Endothelial cell of umbilical vein (primary cell): ENCODE measurements around the gene SLC9A9.

Experiments
- EZH2 ChIP-seq: IDR thresholded peaks from 2 replicates; pipeline ENCODE4 v1.6.1; 2012; ENCODE audit warnings: borderline replicate concordance, low read depth, mild to moderate bottlenecking, moderate library complexity, low read length, inconsistent platforms; ENCODE audit not compliant: severe bottlenecking
- GATA2 ChIP-seq: IDR thresholded peaks from 2 replicates; pipeline ENCODE4 v1.7.0; 2011; ENCODE audit warnings: low read depth, mild to moderate bottlenecking, moderate library complexity, mixed read lengths, low read length; ENCODE audit not compliant: insufficient read length, insufficient read depth
- MAX ChIP-seq: IDR thresholded peaks from 2 replicates; pipeline ENCODE4 v1.6.1; 2011; ENCODE audit not compliant: insufficient read depth, insufficient read length
- MYC ChIP-seq: IDR thresholded peaks from one replicate; pipeline ENCODE4 v1.6.1; 2011; ENCODE audit warnings: mild to moderate bottlenecking, low read depth, low read length
- POLR2A ChIP-seq: IDR thresholded peaks from 2 replicates; pipeline ENCODE4 v1.6.1; 2012; ENCODE audit warnings: low read depth, mild to moderate bottlenecking, control low read depth, low read length
- POLR2AphosphoS5 ChIP-seq: IDR thresholded peaks from 2 replicates; pipeline ENCODE4 v1.6.1; 2012; ENCODE audit warnings: low read depth, mild to moderate bottlenecking, control low read depth, low read length, moderate library complexity; ENCODE audit not compliant: insufficient read depth
- TF ChIP-seq, protein P1 (sequence below), 2 donors: IDR thresholded peaks; 1 replicate in 1 of 2; 2 replicates in 1 of 2; pipeline ENCODE4 v1.5.1; 2011; ENCODE audit warnings: low read length in 2 of 2, mild to moderate bottlenecking in 2 of 2, moderate library complexity in 2 of 2, control low read depth in 1 of 2, inconsistent platforms in 1 of 2, low read depth in 1 of 2; ENCODE audit not compliant: insufficient read depth in 1 of 2; ENCODE audit errors: extremely low read depth in 1 of 2

DNA sequence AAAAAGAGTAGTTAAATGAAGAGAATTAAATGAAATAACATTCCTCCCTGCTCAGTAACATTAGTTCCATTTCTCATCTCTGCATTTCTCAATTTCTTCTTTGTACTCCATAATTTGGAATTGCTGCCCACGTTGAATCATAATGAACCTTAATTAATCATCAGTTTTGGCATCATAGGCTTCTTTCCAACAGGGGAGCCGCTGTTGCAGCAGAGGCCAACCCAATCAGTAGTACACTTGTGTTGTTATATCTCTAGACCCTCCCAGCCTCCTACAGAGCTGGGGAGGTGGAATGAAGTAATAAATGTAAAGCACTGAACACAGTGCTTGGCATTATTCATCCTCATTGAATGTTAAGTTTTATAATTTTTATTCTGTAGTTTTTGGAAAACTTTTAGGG is 488.0 kb downstream of the SLC9A9 start:
- TF ChIP-seq, protein P1, sequence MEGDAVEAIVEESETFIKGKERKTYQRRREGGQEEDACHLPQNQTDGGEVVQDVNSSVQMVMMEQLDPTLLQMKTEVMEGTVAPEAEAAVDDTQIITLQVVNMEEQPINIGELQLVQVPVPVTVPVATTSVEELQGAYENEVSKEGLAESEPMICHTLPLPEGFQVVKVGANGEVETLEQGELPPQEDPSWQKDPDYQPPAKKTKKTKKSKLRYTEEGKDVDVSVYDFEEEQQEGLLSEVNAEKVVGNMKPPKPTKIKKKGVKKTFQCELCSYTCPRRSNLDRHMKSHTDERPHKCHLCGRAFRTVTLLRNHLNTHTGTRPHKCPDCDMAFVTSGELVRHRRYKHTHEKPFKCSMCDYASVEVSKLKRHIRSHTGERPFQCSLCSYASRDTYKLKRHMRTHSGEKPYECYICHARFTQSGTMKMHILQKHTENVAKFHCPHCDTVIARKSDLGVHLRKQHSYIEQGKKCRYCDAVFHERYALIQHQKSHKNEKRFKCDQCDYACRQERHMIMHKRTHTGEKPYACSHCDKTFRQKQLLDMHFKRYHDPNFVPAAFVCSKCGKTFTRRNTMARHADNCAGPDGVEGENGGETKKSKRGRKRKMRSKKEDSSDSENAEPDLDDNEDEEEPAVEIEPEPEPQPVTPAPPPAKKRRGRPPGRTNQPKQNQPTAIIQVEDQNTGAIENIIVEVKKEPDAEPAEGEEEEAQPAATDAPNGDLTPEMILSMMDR (IDR thresholded peaks at IDR 0.05; ENCODE audit: extremely low read depth in 1 of 2, insufficient read depth in 1 of 2, low read depth in 1 of 2, low read length in 2 of 2): no peak
- TF ChIP-seq EZH2 (no peak), POLR2AphosphoS5 (no peak), POLR2A (no peak), GATA2 (no peak), MAX (no peak), MYC (no peak)
